Keratinocyte (primary cell): ENCODE results near the gene CISTR. TPM values are rescaled to one million over a fixed set of nuclear protein-coding genes. Genes with fewer than 3 reads are reported as not detected.

Source experiments
- DNase-seq: peaks from one replicate; pipeline ENCODE4 v3.0.0-alpha.2; 2011; ENCODE audit warnings: low read depth, missing footprints, low spot score
- FAIRE-seq: peaks from 2 replicates; lab custom pipeline; 2011; peaks lifted over from hg19 to GRCh38; lab: Jason Lieb, UNC
- H2AFZ ChIP-seq: 2 replicates; pipeline ENCODE4 v1.6.0; 2012; ENCODE audit warnings: low read length, control low read depth, inconsistent platforms; ENCODE audit not compliant: control insufficient read depth
- H3K27ac ChIP-seq: 2 replicates; pipeline ENCODE4 v1.5.1; 2011; ENCODE audit warnings: low read length; ENCODE audit not compliant: control insufficient read depth, insufficient read depth
- H3K27me3 ChIP-seq: 3 replicates; pipeline ENCODE4 v1.6.0; 2011; ENCODE audit warnings: low read length; ENCODE audit not compliant: control insufficient read depth, insufficient read depth; ENCODE audit errors: extremely low read depth
- H3K36me3 ChIP-seq, 2 experiments: 2 replicates in 1 of 2; 3 replicates in 1 of 2; pipeline ENCODE4 v1.5.1; 2011; ENCODE audit warnings: low read length in 2 of 2, mild to moderate bottlenecking in 1 of 2; ENCODE audit not compliant: control insufficient read depth in 2 of 2, insufficient read depth in 2 of 2; ENCODE audit errors: extremely low read depth in 1 of 2
- H3K4me1 ChIP-seq: 3 replicates; pipeline ENCODE4 v1.5.1; 2011; ENCODE audit warnings: low read length; ENCODE audit not compliant: control insufficient read depth, insufficient read depth; ENCODE audit errors: extremely low read depth
- H3K4me2 ChIP-seq: 3 replicates; pipeline ENCODE4 v1.6.0; 2011; ENCODE audit warnings: low read depth, low read length; ENCODE audit not compliant: control insufficient read depth, insufficient read depth; ENCODE audit errors: extremely low read depth
- H3K4me3 ChIP-seq, 3 experiments: fragments of 200-600 bp in 1 of 3; sonication (generic) in 1 of 3; 2 replicates in 2 of 3; 3 replicates in 1 of 3; pipeline ENCODE4 v1.5.1; 2011 to 2016; ENCODE audit warnings: low read length in 3 of 3, mild to moderate bottlenecking in 3 of 3, control low read depth in 2 of 3, inconsistent platforms in 1 of 3, low read depth in 1 of 3, mixed read lengths in 1 of 3, mixed run types in 1 of 3, moderate library complexity in 1 of 3; ENCODE audit not compliant: control insufficient read depth in 2 of 3, insufficient read depth in 2 of 3; ENCODE audit errors: extremely low read depth in 1 of 3
- H3K79me2 ChIP-seq: 2 replicates; pipeline ENCODE4 v1.6.0; 2012; ENCODE audit warnings: low read length; ENCODE audit not compliant: control insufficient read depth, insufficient read depth
- H3K9ac ChIP-seq: 3 replicates; pipeline ENCODE4 v1.6.0; 2011; ENCODE audit warnings: low read length; ENCODE audit not compliant: control insufficient read depth, insufficient read depth; ENCODE audit errors: extremely low read depth
- H3K9me1 ChIP-seq: 3 replicates; pipeline ENCODE4 v1.6.0; 2011; ENCODE audit warnings: low read length; ENCODE audit not compliant: control insufficient read depth, insufficient read depth; ENCODE audit errors: extremely low read depth
- H3K9me3 ChIP-seq: 2 replicates; pipeline ENCODE4 v1.5.1; 2012; ENCODE audit warnings: low read depth, low read length; ENCODE audit not compliant: control insufficient read depth
- H4K20me1 ChIP-seq: 3 replicates; pipeline ENCODE4 v1.6.0; 2011; ENCODE audit warnings: low read length; ENCODE audit not compliant: control insufficient read depth, insufficient read depth; ENCODE audit errors: extremely low read depth
- CTCF ChIP-seq, 3 experiments: IDR thresholded peaks in 1 of 3; conservative IDR thresholded peaks in 1 of 3; optimal IDR thresholded peaks in 1 of 3; 2 replicates in 2 of 3; 3 replicates in 1 of 3; pipeline versions ENCODE3 to v1.5.1; 2011; ENCODE audit warnings: low read length in 3 of 3, mild to moderate bottlenecking in 3 of 3, moderate library complexity in 2 of 3, control low read depth in 1 of 3, inconsistent platforms in 1 of 3; ENCODE audit not compliant: insufficient read depth in 2 of 3; ENCODE audit errors: extremely low read depth in 1 of 3
- EZH2 ChIP-seq: IDR thresholded peaks from one replicate; pipeline ENCODE4 v1.6.1; 2012; ENCODE audit warnings: inconsistent platforms, mild to moderate bottlenecking, low read length, moderate library complexity
- dilution Hi-C: fragments of 300-500 bp; cut with MboI; formaldehyde crosslinking; loops from one replicate; pipeline ENCODE4 v1.7.0; 2020; ENCODE audit warnings: low sequenced_read_pairs; ENCODE audit not compliant: extremely low pct_ligation_motif_present
- polyA plus RNA-seq, 5 experiments: library from polyadenylated mRNA; depleted of rRNA in 3 of 5; stranded (reverse) in 3 of 5; stranded (forward) in 1 of 5; unstranded in 1 of 5; fragments of >200 nt; gene quantifications; 1 replicate in 1 of 5; 2 replicates in 3 of 5; 3 replicates in 1 of 5; pipeline versions ENCODE4 v1.2.1 to v1.2.3, GENCODE V29; 2011 to 2012; ENCODE audit warnings: missing spikeins in 2 of 5, low read depth in 1 of 5, low replicate concordance in 1 of 5

The CISTR gene
- polyA plus RNA-seq, 1 donor (not counting 4 experiments of a cell fraction or from before 2014, with no cell fraction given) = not detected

GRCh38 chr12:53795927-53796326 is 44.1 kb upstream of the CISTR start:
- no peaks in the 10 kb centered on the region for H3K27me3 ChIP-seq
- H4K20me1 ChIP-seq = no peaks in the 10 kb centered on the region
- H3K4me3 ChIP-seq = no peak overlapping the region
- TF ChIP-seq CTCF (optimal IDR thresholded peaks at IDR 0.05 in 1 of 3, IDR thresholded peaks at IDR 0.05 in 1 of 3, conservative IDR thresholded peaks at IDR 0.05 in 1 of 3; ENCODE audit: extremely low read depth in 1 of 3, insufficient read depth in 2 of 3, low read length in 3 of 3) = no peak
- no peak for TF ChIP-seq EZH2
- no peak overlapping the region for H3K27ac ChIP-seq
- H3K79me2 ChIP-seq = no peaks in the 10 kb centered on the region
- H3K4me1 ChIP-seq = peaks cover 6% of the 10 kb centered on the region
- no peak for DNase-seq
- H3K4me2 ChIP-seq = no peak overlapping the region
- no peak overlapping the region for H3K9ac ChIP-seq
- no peak overlapping the region for H2AFZ ChIP-seq
- no peaks in the 10 kb centered on the region for H3K9me3 ChIP-seq
- H3K36me3 ChIP-seq = no peaks in the 10 kb centered on the region
- dilution Hi-C loops = no loop called here
- no peaks in the 10 kb centered on the region for H3K9me1 ChIP-seq
- no peak for FAIRE-seq

GRCh38 chr12:53793221-53793620 is 41.4 kb upstream of the CISTR start:
- dilution Hi-C loops = no loop called here
- Histone ChIP-seq H2AFZ (no peak overlapping the region), H3K4me3 (no peak overlapping the region), H3K4me1 (peaks cover under 1% of the 10 kb centered on the region), H3K27ac (no peak overlapping the region), H4K20me1 (no peaks in the 10 kb centered on the region), H3K36me3 (no peaks in the 10 kb centered on the region), H3K27me3 (no peaks in the 10 kb centered on the region), H3K9me3 (no peaks in the 10 kb centered on the region), H3K4me2 (no peak overlapping the region), H3K79me2 (no peaks in the 10 kb centered on the region), H3K9ac (no peak overlapping the region), H3K9me1 (no peaks in the 10 kb centered on the region)
- TF ChIP-seq CTCF (optimal IDR thresholded peaks at IDR 0.05 in 1 of 3, IDR thresholded peaks at IDR 0.05 in 1 of 3, conservative IDR thresholded peaks at IDR 0.05 in 1 of 3; ENCODE audit: extremely low read depth in 1 of 3, insufficient read depth in 2 of 3, low read length in 3 of 3) (no peak), EZH2 (no peak)
- no peak for FAIRE-seq
- no peak for DNase-seq
